Esophagus (tissue), 2 donors: ENCODE measurements around the gene WFDC13. TPM values are rescaled to one million over a fixed set of nuclear protein-coding genes. Genes with fewer than 3 reads are reported as not detected.
"Not testable (repeated sequence)": the region's sequence is repeated elsewhere in the genome, so short reads cannot be mapped to it uniquely, and the experiment has no call there.

Experiments
- H3K27ac ChIP-seq, 2 donors: one replicate each; pipeline ENCODE4 v1.5.1; 2013; ENCODE audit warnings: low read depth in 2 of 2, mild to moderate bottlenecking in 2 of 2, inconsistent platforms in 1 of 2, low read length in 1 of 2, moderate library complexity in 1 of 2
- H3K27me3 ChIP-seq, 2 donors: one replicate each; pipeline ENCODE4 v1.6.1; 2013; ENCODE audit warnings: low read length in 2 of 2, control low read depth in 1 of 2, mild to moderate bottlenecking in 1 of 2; ENCODE audit not compliant: insufficient read depth in 2 of 2, control insufficient read depth in 1 of 2
- H3K36me3 ChIP-seq, 2 donors: one replicate each; pipeline ENCODE4 v1.6.1; 2013; ENCODE audit warnings: low read length in 1 of 2; ENCODE audit not compliant: control insufficient read depth in 2 of 2, insufficient read depth in 2 of 2
- H3K4me1 ChIP-seq, 2 donors: one replicate each; pipeline ENCODE4 v1.6.1; 2013; ENCODE audit warnings: low read length in 1 of 2; ENCODE audit not compliant: control insufficient read depth in 2 of 2, insufficient read depth in 2 of 2
- H3K4me3 ChIP-seq, 2 donors: one replicate each; pipeline ENCODE4 v1.5.1; 2013; ENCODE audit warnings: low read length in 2 of 2, mild to moderate bottlenecking in 2 of 2, low read depth in 1 of 2, moderate library complexity in 1 of 2
- H3K9me3 ChIP-seq, 2 donors: one replicate each; pipeline ENCODE4 v1.6.1; 2013; ENCODE audit warnings: mild to moderate bottlenecking in 2 of 2, low read depth in 1 of 2, low read length in 1 of 2, moderate library complexity in 1 of 2; ENCODE audit not compliant: control insufficient read depth in 2 of 2, insufficient read depth in 1 of 2
- WGBS, 2 donors: extraction: QIAGEN DNeasy Blood & Tissue Kit; methylation state at CpG; one replicate each; pipeline ENCODE4 v1.1.7; 2013; 5-methylcytosine and 5-hydroxymethylcytosine counted together
- polyA plus RNA-seq, 2 donors: library from polyadenylated mRNA; stranded (reverse); fragments of 200-250 nt; gene quantifications; one replicate each; pipeline ENCODE4 v1.2.3, GENCODE V29; 2013
- donor health status: healthy with polysubstance abuse.
- donor health status: Bipolar disorder and iron deficiency.

Gene WFDC13
- polyA plus RNA-seq, 2 donors: not detected

GRCh38 chr20:45716141-45716688, 14.4 kb downstream of the WFDC13 start:
- H3K4me1 ChIP-seq, H3K4me3 ChIP-seq, H3K36me3 ChIP-seq, H3K27ac ChIP-seq, H3K27me3 ChIP-seq, H3K9me3 ChIP-seq: not testable (repeated sequence)

DNA sequence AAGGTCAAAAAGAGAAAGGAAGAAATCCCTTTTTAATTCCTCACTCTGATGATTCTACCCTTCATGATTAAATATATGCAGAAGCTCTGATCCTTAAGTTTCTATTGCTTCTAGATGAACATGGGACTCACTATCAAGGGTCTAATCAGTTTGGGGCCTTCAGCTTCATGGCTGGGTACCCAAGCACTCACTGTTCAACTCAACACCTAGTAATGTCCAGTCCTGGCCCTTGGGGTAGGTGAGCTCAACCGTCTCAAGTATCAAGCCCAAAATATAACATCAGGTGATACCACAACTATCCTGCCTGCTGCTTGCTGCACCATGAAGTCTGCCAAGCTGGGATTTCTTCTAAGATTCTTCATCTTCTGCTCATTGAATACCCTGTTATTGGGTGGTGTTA, 20.2 kb downstream of the WFDC13 start, which contains the start of gene SPINT4:
Gene SPINT4, plus strand, starts transcription at position 301 of the 400 bp plus-strand sequence. Its CDS starts 21 bp downstream, at position 322.
- no peaks in the 10 kb centered on the region for H3K36me3 ChIP-seq
- no peaks in the 10 kb centered on the region for H3K9me3 ChIP-seq
- H3K4me3 ChIP-seq: no peak within 1 kb of the TSS
- no peak within 1 kb of the TSS for H3K27ac ChIP-seq
- peaks cover 0 to 2% of the 10 kb centered on the region in 2 donors for H3K27me3 ChIP-seq
- WGBS, 2 donors: 69 to 89% methylated on average over 1 of the region's 1 CpG
- no peaks in the 10 kb centered on the region for H3K4me1 ChIP-seq

GRCh38 chr20:45725134-45725533, 23.3 kb downstream of the WFDC13 start:
- Histone ChIP-seq H3K4me3 (no peak overlapping the region), H3K9me3 (no peaks in the 10 kb centered on the region), H3K27ac (no peak overlapping the region), H3K36me3 (no peaks in the 10 kb centered on the region), H3K27me3 (peaks cover 0 to 2% of the 10 kb centered on the region in 2 donors), H3K4me1 (no peaks in the 10 kb centered on the region)

GRCh38 chr20:45727044-45727443, 25.2 kb downstream of the WFDC13 start:
- H3K4me3 ChIP-seq: no peak overlapping the region
- H3K27ac ChIP-seq: no peak overlapping the region
- peaks cover 0 to 2% of the 10 kb centered on the region in 2 donors for H3K27me3 ChIP-seq
- H3K9me3 ChIP-seq: no peaks in the 10 kb centered on the region
- H3K36me3 ChIP-seq: no peaks in the 10 kb centered on the region
- 43 to 49% methylated on average over 2 of the region's 2 CpGs for WGBS, 2 donors
- no peaks in the 10 kb centered on the region for H3K4me1 ChIP-seq

DNA sequence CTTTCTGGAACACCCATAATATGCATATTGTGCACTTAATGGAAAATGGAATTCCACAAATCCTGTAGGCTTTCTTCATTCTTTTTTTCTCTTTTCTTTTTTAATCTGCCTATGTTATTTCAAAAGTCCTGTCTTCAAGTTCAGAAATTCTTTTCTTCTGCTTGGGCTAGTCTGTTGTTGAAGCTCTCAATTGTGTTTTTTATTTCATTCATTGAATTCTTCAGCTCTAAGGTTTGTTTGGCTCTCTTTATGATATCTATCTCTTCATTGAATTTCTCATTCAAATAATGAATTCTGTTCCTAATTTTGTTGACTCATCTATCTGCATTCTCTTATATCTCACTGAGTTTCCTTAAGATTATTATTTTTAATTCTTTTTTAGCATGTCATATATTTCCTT, 30.4 kb downstream of the WFDC13 start:
- no peak overlapping the region for H3K27ac ChIP-seq
- peaks cover 3 to 4% of the 10 kb centered on the region in 2 donors for H3K9me3 ChIP-seq
- no peaks in the 10 kb centered on the region for H3K27me3 ChIP-seq
- H3K4me1 ChIP-seq: no peaks in the 10 kb centered on the region
- H3K4me3 ChIP-seq: no peak overlapping the region
- no peaks in the 10 kb centered on the region for H3K36me3 ChIP-seq

DNA sequence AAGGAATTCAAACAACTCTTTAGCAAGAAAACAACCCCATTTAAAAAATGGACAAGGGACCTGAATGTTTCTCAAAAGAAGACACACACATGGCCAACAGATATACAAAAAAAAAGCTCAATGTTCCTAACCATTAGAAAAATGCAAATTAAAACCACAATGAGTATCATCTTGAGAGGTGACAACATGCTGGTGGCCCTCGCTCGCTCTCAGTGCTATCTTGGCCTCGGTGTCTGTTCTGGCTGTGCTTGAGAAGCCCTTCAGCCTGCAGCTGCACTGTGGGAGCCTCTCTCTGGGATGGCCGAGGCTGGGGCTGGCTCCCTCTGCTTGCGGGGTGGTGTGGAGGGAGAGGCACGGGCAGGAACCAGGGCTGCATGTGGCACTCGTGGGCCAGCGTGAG, 33.7 kb downstream of the WFDC13 start:
- Histone ChIP-seq H3K27ac (no peak overlapping the region), H3K4me3 (no peak overlapping the region), H3K36me3 (no peaks in the 10 kb centered on the region), H3K27me3 (no peaks in the 10 kb centered on the region), H3K4me1 (no peaks in the 10 kb centered on the region), H3K9me3 (peaks cover 3 to 4% of the 10 kb centered on the region in 2 donors)
- WGBS, 2 donors: 80 to 82% methylated on average over 8 of the region's 8 CpGs

- H3K36me3 ChIP-seq: no peaks in the 10 kb centered on the region
- H3K4me3 ChIP-seq: no peak overlapping the region
- H3K27me3 ChIP-seq: no peaks in the 10 kb centered on the region
- H3K4me1 ChIP-seq: no peaks in the 10 kb centered on the region
- no peak overlapping the region for H3K27ac ChIP-seq
- peaks cover 3 to 4% of the 10 kb centered on the region in 2 donors for H3K9me3 ChIP-seq
- 94 to 95% methylated on average over 23 of the region's 23 CpGs for WGBS, 2 donors
These were observed 34.1 kb downstream of the WFDC13 start for GRCh38 chr20:45735988-45736387.

DNA sequence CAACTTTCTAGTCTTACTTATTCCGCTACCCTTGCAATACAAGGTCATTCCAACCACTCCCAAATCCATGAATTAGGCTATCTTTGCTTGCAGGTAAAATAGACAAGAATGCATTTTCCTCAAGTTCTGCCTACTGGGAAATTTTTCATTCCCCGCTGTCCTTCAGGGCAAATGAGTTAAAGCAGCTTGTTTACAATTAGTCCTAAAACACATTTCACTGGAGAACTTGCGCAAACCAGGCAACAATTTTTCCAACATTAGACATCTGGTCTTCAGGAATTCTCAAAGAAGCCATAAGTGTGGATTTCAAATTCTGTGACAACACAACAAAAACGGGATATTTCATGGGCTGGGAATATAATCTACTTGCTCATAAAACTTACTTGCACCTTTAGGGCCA, 40.8 kb downstream of the WFDC13 start:
- no peaks in the 10 kb centered on the region for H3K4me1 ChIP-seq
- no peaks in the 10 kb centered on the region for H3K9me3 ChIP-seq
- no peaks in the 10 kb centered on the region for H3K36me3 ChIP-seq
- H3K27me3 ChIP-seq: no peaks in the 10 kb centered on the region
- H3K4me3 ChIP-seq: no peak overlapping the region
- no peak overlapping the region for H3K27ac ChIP-seq
- WGBS, 2 donors: 86 to 89% methylated on average over 4 of the region's 4 CpGs

DNA sequence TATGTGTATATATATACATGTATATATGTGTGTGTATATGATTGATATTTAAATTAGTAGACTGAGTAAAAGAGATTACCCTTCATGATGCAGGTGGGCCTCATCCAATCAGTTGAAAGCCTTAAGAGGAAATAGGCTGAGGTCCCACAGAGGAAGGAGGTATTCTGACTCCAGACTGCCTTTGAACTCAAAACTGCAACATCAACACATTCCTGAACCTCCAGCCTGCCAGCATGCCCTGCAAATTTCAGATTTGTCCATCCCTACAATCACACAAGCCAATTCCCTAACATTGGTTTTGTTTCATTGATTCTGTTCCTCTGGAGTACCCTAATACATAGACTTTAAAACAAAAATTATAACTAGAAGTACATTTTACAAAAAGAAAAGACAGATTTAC, 43.2 kb downstream of the WFDC13 start:
- H3K9me3 ChIP-seq: no peaks in the 10 kb centered on the region
- H3K4me3 ChIP-seq: no peak overlapping the region
- H3K27me3 ChIP-seq: no peaks in the 10 kb centered on the region

DNA sequence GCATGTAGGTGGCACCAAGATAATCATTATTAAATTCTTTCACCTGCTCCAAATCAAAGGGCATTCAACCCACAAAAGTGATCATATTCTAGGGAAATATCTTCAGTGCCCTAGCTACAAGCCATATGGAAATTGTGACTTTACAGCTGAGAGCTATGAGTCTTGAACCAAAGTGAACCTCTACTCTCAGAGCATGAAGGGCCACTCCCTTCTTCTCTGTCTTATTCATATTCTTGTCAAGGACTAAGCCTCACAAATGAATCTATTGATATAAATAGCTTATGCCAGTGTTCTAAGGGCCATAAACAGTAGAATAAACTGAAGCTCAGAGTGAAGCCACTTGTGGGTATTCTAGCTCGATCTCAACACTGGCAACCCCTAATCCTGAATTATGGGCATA, 49.9 kb downstream of the WFDC13 start:
- 81 to 96% methylated on average over 1 of the region's 1 CpG for WGBS, 2 donors
- Histone ChIP-seq H3K27ac (no peak overlapping the region), H3K27me3 (peaks cover 0 to 2% of the 10 kb centered on the region in 2 donors), H3K4me3 (no peak overlapping the region), H3K36me3 (no peaks in the 10 kb centered on the region), H3K9me3 (no peaks in the 10 kb centered on the region), H3K4me1 (no peaks in the 10 kb centered on the region)

More for the DNA sequence above, 43.2 kb downstream of the WFDC13 start:
- no peaks in the 10 kb centered on the region for H3K4me1 ChIP-seq
- no peaks in the 10 kb centered on the region for H3K36me3 ChIP-seq
- H3K27ac ChIP-seq: no peak overlapping the region
